Loucy (cell line): ENCODE measurements around the gene PASK.

Experiments
- H2AFZ ChIP-seq: fragments of 200-600 bp; sonication (generic); 2 replicates; pipeline ENCODE4 v1.6.0; 2016; ENCODE audit warnings: antibody characterized with exemption, mild to moderate bottlenecking, low read length, moderate library complexity
- H3F3A ChIP-seq: fragments of 200-600 bp; 2 replicates; pipeline ENCODE4 v1.6.0; 2016; ENCODE audit warnings: antibody characterized with exemption, low read depth, mild to moderate bottlenecking
- H3K27me3 ChIP-seq: fragments of 200-600 bp; sonication (generic); 2 replicates; pipeline ENCODE4 v1.6.1; 2014; ENCODE audit warnings: low read length, mild to moderate bottlenecking; ENCODE audit not compliant: insufficient read depth, poor library complexity, severe bottlenecking
- H3K36me3 ChIP-seq: fragments of 200-600 bp; sonication (generic); 2 replicates; pipeline ENCODE4 v1.6.1; 2016; ENCODE audit warnings: low read length; ENCODE audit not compliant: insufficient read depth
- H3K4me1 ChIP-seq: fragments of 200-600 bp; sonication (generic); 2 replicates; pipeline ENCODE4 v1.5.1; 2014; ENCODE audit warnings: low read length, mild to moderate bottlenecking; ENCODE audit not compliant: insufficient read depth, poor library complexity, severe bottlenecking
- H3K4me2 ChIP-seq: fragments of 200-600 bp; sonication (generic); 2 replicates; pipeline ENCODE4 v1.6.0; 2014; ENCODE audit warnings: antibody characterized with exemption, low read length, low read depth, mild to moderate bottlenecking; ENCODE audit not compliant: poor library complexity, severe bottlenecking
- H3K4me3 ChIP-seq: fragments of 200-600 bp; sonication (generic); 2 replicates; pipeline ENCODE4 v1.5.1; 2014; ENCODE audit warnings: low read length, mild to moderate bottlenecking, mixed read lengths; ENCODE audit not compliant: poor library complexity, severe bottlenecking
- H3K79me2 ChIP-seq: fragments of 200-600 bp; sonication (generic); 2 replicates; pipeline ENCODE4 v1.6.1; 2014; ENCODE audit warnings: low read length; ENCODE audit not compliant: insufficient read depth
- H3K9ac ChIP-seq: fragments of 200-600 bp; sonication (generic); 2 replicates; pipeline ENCODE4 v1.6.0; 2014; ENCODE audit warnings: mild to moderate bottlenecking, low read depth, low read length, moderate library complexity; ENCODE audit not compliant: poor library complexity, severe bottlenecking
- H3K9me2 ChIP-seq: fragments of 200-600 bp; sonication (generic); replicated peaks from 2 replicates; pipeline ENCODE4 v1.6.1; 2016; ENCODE audit warnings: low read depth, low read length, mixed read lengths
- H3K9me3 ChIP-seq: fragments of 200-600 bp; sonication (generic); 2 replicates; pipeline ENCODE4 v1.6.1; 2014; ENCODE audit warnings: mild to moderate bottlenecking, antibody characterized with exemption, low read length, low read depth; ENCODE audit not compliant: insufficient read depth
- H4K20me1 ChIP-seq: fragments of 200-600 bp; sonication (generic); 2 replicates; pipeline ENCODE4 v1.6.0; 2014; ENCODE audit warnings: antibody characterized with exemption, low read length, mild to moderate bottlenecking; ENCODE audit not compliant: insufficient read depth, poor library complexity, severe bottlenecking
- CTCF ChIP-seq: fragments of 200-600 bp; sonication (generic); conservative IDR thresholded peaks from 2 replicates; pipeline ENCODE4 v1.5.1; 2014; ENCODE audit warnings: mild to moderate bottlenecking, antibody characterized with exemption, low read length
- EZH2phosphoT487 ChIP-seq: fragments of 200-600 bp; IDR thresholded peaks from 2 replicates; pipeline ENCODE4 v1.6.1; 2018; ENCODE audit warnings: antibody characterized with exemption, mild to moderate bottlenecking, moderate library complexity, borderline replicate concordance

Gene PASK

GRCh38 chr2:241068942-241069810, 80.1 kb downstream of the PASK start:
- H3K9me2 ChIP-seq, result no peaks in the 10 kb centered on the region
- H3K9ac ChIP-seq, result no peak overlapping the region
- no peaks in the 10 kb centered on the region for H3K79me2 ChIP-seq
- no peak overlapping the region for H3K4me3 ChIP-seq
- no peaks in the 10 kb centered on the region for H3K4me1 ChIP-seq
- H3K9me3 ChIP-seq, result no peaks in the 10 kb centered on the region
- TF ChIP-seq CTCF, result no peak
- no peak for TF ChIP-seq EZH2phosphoT487
- H2AFZ ChIP-seq, result no peak overlapping the region
- no peak overlapping the region for H3K4me2 ChIP-seq
- H3K36me3 ChIP-seq, result no peaks in the 10 kb centered on the region
- H3F3A ChIP-seq, result no peaks in the 10 kb centered on the region
- H4K20me1 ChIP-seq, result no peaks in the 10 kb centered on the region
- H3K27me3 ChIP-seq, result no peaks in the 10 kb centered on the region

- Histone ChIP-seq H3K9me3 (no peaks in the 10 kb centered on the region), H3K9me2 (no peaks in the 10 kb centered on the region), H3K27me3 (no peaks in the 10 kb centered on the region), H3K4me2 (no peak overlapping the region), H3K36me3 (no peaks in the 10 kb centered on the region), H3K9ac (no peak overlapping the region), H3K4me1 (no peaks in the 10 kb centered on the region), H3K4me3 (no peak overlapping the region), H3K79me2 (no peaks in the 10 kb centered on the region), H4K20me1 (no peaks in the 10 kb centered on the region), H2AFZ (no peak overlapping the region), H3F3A (no peaks in the 10 kb centered on the region)
- TF ChIP-seq CTCF (no peak), EZH2phosphoT487 (no peak)
These were observed 80.9 kb downstream of the PASK start for GRCh38 chr2:241068136-241068941.

- Histone ChIP-seq H3K4me2 (no peak overlapping the region), H3K9me2 (no peaks in the 10 kb centered on the region), H3K4me1 (no peaks in the 10 kb centered on the region), H3K79me2 (no peaks in the 10 kb centered on the region), H3K4me3 (no peak overlapping the region), H3F3A (no peaks in the 10 kb centered on the region), H4K20me1 (no peaks in the 10 kb centered on the region), H3K36me3 (no peaks in the 10 kb centered on the region), H3K9me3 (no peaks in the 10 kb centered on the region), H3K27me3 (no peaks in the 10 kb centered on the region), H3K9ac (no peak overlapping the region), H2AFZ (no peak overlapping the region)
- TF ChIP-seq EZH2phosphoT487 (no peak), CTCF (no peak)
These were observed 81.7 kb downstream of the PASK start for GRCh38 chr2:241067501-241068135.
